H54 (cell line): ENCODE results near the gene A3GALT2.

Experiments
- DNase-seq: peaks from one replicate; pipeline ENCODE4 v3.0.0; 2011; ENCODE audit warnings: low spot score, mixed read lengths; ENCODE audit not compliant: insufficient read length
- FAIRE-seq: peaks from 3 replicates; lab custom pipeline; 2011; peaks lifted over from hg19 to GRCh38; lab: Jason Lieb, UNC
- POLR2A ChIP-seq: IDR thresholded peaks from 2 replicates; pipeline ENCODE4 v1.6.1; 2011; ENCODE audit warnings: low read depth, mild to moderate bottlenecking, low read length

Gene A3GALT2

GRCh38 chr1:33320619-33321165 is at the start of gene A3GALT2:
Gene A3GALT2 (minus strand): TSS chr1:33321098. CDS start chr1:33321098, 0 bp downstream.
- TF ChIP-seq POLR2A = no peak
- DNase-seq = no peak
- FAIRE-seq = no peak

- no peak for DNase-seq
- TF ChIP-seq POLR2A = no peak
- no peak for FAIRE-seq
Measured at GRCh38 chr1:33370301-33370700, 49.4 kb upstream of the A3GALT2 start.

- DNase-seq (no peak), FAIRE-seq (no peak)
- no peak for TF ChIP-seq POLR2A
Measured at GRCh38 chr1:33369764-33370163, 48.9 kb upstream of the A3GALT2 start.

- no peak for TF ChIP-seq POLR2A
- FAIRE-seq (no peak), DNase-seq (no peak)
Measured at GRCh38 chr1:33369081-33369480, 48.2 kb upstream of the A3GALT2 start.

- FAIRE-seq (no peak), DNase-seq (no peak)
- no peak for TF ChIP-seq POLR2A
Measured at GRCh38 chr1:33368431-33368830, 47.5 kb upstream of the A3GALT2 start.

DNA sequence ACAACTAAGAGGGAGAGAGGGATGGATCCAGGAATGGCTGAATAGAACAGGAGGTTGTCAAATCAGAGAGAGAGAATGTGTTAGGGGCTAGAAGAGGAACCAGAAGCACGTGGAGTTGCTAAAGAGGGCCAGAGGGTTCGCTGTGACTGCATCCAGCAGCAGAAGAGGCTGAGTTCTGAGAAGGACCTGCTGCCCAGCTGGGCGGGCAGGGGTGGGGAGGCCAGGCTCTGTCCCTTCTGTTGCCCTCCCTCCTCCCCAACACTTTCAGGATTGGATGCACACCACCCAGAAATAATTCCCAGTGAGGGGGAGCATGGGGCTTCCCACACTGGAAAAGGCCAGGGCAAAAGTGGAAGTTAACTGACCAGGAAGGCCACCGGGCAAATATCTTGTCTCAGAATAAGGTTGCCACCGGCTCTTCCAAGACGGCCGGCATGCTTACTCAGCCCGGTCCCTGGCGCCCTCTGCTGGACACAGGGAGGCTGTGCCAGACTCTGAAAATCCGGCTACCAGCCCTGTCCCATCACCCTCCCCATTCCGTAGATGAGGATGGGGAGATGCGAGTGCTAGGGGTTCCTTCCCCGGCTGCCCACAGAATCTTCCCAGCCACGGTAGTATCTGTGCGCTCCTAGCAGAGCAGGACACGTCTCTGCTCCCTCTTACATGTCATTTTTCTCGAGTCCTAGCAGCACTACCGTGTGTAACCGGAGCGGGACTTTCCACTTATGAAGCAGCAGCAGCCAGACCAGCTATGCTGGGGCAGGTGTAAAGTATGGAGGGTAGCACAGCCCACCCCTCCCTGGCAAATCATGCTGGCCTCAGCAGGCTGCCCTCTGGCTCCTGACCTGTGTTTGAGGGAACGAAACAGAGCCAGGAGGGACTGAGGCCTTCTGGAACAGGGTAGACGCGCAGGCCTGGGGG is 46.8 kb upstream of the A3GALT2 start:
- DNase-seq (peak; percentile 79), FAIRE-seq (no peak)
- TF ChIP-seq POLR2A = no peak

DNA sequence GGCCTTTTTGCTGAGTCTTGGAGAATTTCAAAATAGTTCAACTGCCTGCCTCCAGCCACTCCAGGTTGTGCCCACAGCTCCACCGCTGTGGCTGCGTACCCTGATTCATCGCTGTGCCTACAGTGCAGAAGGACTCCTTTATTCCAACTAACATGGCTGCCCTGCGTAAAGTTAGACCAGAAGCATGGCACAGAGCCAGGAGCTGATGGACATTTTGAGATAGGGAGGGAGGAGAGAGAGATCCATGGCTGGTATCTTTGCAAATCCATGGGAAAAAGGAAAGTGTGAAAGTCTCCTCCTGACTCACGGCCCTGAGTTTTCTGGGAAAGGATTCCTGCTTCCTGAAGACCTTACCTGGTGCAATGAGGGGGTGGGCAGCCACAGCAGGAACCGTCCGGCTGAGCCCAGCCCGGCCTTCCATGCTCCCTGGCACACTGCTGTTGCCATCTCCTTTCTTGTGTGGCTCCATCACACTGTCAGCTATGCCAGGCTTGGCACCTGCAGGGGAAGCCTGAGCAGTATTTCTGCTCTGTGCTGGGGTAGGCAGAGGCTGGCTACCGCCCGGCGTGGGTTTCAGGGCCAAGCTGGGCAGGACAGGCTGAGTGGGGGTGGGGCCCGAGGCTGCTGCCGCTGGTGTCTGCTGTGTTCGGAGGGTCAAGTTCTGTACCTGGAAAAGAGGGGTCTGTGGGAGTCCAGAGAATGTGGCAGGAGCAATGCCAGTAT is 46.0 kb upstream of the A3GALT2 start:
- no peak for DNase-seq
- no peak for TF ChIP-seq POLR2A
- no peak for FAIRE-seq

DNA sequence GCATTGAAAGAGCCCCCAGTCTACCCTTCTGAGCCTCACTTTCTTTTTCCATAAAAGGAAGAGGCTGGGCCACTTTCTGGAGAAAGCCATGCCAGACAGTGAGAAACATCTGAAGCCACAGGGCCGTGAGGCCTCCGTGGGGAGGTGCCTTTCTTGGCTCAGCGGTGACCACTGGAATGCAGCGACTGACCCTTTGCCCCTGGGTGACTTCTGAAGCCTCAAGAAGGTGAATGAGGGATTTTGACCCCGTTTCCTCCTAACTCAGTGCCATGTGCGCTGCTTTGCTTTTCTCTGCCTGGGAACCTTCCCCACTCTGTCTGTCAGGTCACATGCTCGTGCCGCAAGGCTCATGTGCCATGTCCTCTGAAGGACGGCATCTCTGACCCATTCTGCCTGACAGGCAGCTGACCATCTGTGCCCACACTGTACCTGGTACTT is 44.7 kb upstream of the A3GALT2 start:
- no peak for TF ChIP-seq POLR2A
- DNase-seq (no peak), FAIRE-seq (no peak)

DNA sequence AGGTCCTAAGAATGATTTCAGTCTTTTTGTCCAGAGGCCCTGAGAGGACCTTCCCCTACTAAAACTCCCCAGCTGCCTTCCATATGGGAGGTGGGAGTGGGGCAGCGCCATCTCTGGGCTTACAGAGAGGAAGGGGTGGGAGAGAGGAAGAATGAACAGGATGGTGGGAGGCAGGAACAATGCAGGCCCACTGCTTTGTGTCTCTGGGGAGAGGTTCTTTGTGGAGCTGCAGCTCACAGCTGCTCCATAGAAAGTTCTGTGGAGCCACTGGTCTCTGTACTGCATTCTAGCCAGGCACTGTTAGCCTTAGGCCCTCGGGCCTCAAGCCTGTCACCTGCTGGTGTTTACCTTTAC is 43.6 kb upstream of the A3GALT2 start:
- DNase-seq = no peak
- TF ChIP-seq POLR2A = no peak

GRCh38 chr1:33363470-33363861 is 42.6 kb upstream of the A3GALT2 start:
- DNase-seq (no peak), FAIRE-seq (no peak)

More for the DNA sequence above, 43.6 kb upstream of the A3GALT2 start:
- no peak for FAIRE-seq

GRCh38 chr1:33363021-33363420 is 42.1 kb upstream of the A3GALT2 start:
- FAIRE-seq (no peak), DNase-seq (no peak)
- TF ChIP-seq POLR2A = no peak

More at GRCh38 chr1:33363470-33363861, 42.6 kb upstream of the A3GALT2 start:
- TF ChIP-seq POLR2A = no peak

DNA sequence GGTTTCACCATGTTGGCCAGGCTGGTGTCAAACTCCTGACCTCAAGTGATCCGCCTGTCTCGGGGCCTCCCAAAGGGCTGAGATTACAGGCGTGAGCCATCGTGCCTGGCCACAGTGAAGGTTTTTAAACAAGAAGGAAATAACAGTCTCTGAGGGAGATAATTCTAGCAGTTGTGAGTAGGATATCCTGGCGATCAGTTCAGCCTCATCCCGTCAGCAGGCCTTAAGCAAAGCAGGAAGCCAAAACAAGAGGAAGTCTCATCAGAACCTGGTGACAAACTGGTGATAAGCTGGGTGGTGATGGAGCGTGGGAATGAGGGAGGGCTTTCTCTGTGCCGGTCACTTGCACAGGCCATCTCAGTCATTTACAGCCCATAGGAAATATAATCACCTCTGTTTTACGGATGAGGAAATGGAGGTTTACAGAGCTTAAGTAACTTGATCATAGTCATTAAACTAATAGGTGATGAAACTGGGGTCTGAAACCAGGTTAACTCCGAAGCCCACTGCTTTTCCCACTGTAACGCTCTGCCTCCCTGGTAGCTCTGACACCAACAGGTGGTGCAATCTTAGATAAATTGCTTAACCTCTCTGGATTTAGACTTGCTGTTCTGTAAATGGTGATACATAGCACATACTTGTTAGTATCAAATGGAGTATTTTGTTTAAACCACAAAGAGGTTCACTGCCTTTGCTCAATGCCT is 40.8 kb upstream of the A3GALT2 start:
- DNase-seq (no peak), FAIRE-seq (no peak)
- TF ChIP-seq POLR2A = no peak

- no peak for TF ChIP-seq POLR2A
- no peak for FAIRE-seq
- no peak for DNase-seq
Measured at GRCh38 chr1:33360367-33360766, 39.5 kb upstream of the A3GALT2 start.
